BE2C (cell line): ENCODE measurements around the gene DCAF4L1.
A peak's percentile ranks its signal among the peaks of the same experiment; 100 is the strongest.

Experiments used
- DNase-seq: peaks from one replicate; pipeline ENCODE4 v3.0.0-alpha.2; 2020
- H3K27me3 ChIP-seq: fragments of 250-450 bp; sonication (Bioruptor Pico); 2 replicates; pipeline ENCODE4 v1.5.1; 2020; ENCODE audit warnings: mild to moderate bottlenecking
- H3K36me3 ChIP-seq: fragments of 250-450 bp; sonication (Bioruptor Pico); 2 replicates; pipeline ENCODE4 v1.5.1; 2020; ENCODE audit warnings: mild to moderate bottlenecking
- H3K4me1 ChIP-seq: fragments of 250-450 bp; sonication (Bioruptor Pico); 2 replicates; pipeline ENCODE4 v1.5.1; 2020
- H3K4me3 ChIP-seq: 2 replicates; pipeline ENCODE4 v1.5.1; 2011; ENCODE audit warnings: low read depth, low read length
- H3K9me3 ChIP-seq: fragments of 250-450 bp; sonication (Bioruptor Pico); 2 replicates; pipeline ENCODE4 v1.5.1; 2020
- TF ChIP-seq, protein P1 (sequence below): IDR thresholded peaks from 2 replicates; pipeline ENCODE4 v1.5.1; 2012; ENCODE audit warnings: mild to moderate bottlenecking, low read depth, low read length

The DCAF4L1 gene

DNA sequence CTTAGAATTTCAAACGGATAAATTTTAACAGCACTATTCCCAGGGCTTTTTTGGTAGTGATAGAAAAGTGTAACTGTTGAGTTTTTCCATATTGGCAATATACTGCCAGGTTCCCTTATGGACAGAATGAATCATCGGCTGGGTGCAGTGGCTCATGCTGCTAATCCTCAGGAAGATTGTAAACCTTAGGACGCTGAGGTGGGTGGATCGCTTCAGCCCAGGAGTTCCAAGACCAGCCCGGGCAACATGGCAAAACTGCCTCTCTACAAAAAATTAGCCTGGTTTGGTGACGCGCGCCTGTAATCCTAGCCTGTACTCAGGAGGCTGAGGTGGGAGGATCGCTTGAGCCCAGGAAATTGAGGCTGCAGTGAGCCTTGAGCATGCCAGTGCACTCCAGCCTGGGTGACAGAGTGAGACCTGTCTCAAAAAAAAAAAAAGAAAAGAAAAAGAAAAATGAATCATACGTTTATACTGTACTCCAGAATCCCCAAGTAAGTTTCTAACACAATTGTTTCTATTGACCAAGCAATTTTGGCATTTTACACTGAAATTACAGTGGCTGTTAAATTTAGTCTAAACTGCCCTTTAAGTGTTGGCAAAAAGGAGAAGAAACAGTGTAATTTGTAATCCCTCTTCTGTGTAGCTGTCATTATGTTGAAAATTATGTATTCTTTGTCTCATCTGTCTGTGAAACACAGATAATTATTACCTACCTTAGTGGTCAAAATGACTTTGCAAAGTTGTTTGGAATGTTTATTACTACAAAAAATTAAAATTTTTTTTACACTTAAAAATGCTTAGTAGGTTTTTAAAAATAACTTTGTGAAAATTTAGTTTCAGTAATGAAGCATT is 10.6 kb downstream of the DCAF4L1 start:
- Histone ChIP-seq H3K9me3 (no peaks in the 10 kb centered on the region), H3K4me3 (peak overlapping the region; percentile 97), H3K27me3 (no peaks in the 10 kb centered on the region), H3K36me3 (no peaks in the 10 kb centered on the region), H3K4me1 (peaks cover 2% of the 10 kb centered on the region; the same call in 1 of the 2 replicates)
- TF ChIP-seq, protein P1, sequence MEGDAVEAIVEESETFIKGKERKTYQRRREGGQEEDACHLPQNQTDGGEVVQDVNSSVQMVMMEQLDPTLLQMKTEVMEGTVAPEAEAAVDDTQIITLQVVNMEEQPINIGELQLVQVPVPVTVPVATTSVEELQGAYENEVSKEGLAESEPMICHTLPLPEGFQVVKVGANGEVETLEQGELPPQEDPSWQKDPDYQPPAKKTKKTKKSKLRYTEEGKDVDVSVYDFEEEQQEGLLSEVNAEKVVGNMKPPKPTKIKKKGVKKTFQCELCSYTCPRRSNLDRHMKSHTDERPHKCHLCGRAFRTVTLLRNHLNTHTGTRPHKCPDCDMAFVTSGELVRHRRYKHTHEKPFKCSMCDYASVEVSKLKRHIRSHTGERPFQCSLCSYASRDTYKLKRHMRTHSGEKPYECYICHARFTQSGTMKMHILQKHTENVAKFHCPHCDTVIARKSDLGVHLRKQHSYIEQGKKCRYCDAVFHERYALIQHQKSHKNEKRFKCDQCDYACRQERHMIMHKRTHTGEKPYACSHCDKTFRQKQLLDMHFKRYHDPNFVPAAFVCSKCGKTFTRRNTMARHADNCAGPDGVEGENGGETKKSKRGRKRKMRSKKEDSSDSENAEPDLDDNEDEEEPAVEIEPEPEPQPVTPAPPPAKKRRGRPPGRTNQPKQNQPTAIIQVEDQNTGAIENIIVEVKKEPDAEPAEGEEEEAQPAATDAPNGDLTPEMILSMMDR: no peak
- DNase-seq: no peak

DNA sequence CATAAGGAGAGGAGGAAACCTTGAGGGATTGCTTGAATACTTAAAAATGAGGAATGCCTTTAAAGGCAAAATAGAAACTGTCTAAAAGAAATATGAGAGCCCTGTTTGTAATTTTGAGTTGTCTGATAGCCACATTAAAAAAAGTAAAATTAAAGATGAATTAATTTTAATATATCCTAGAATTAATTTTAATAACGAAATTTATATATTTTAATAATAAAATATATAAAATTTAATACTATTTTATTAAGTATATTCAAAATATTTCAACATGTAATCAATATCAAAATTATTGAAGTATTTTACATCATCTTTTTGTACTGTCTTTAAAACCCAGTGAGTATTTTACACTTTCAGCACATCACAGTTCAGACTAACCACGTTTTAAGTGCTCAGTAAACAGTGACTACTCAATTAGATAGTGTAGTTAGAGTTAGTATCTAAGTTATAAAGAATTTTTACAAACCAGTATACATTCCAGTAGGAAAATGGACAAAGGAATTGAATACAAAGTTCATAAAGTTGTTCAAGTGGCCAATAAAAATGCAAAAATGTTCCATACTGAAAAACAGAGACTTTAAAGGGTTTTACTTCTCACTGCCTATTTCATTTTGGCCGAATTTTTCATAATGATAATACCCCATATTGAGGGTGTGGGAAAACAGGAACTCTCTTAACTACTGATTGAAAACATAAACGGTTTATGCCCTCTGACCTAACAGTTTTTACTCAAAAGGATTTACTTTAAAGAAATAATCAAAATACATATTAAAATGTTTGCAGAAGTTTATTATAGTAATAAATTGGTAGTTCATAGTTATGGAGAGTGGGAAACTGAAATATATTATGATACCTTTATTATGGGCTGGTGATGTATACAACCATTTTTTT is 11.7 kb downstream of the DCAF4L1 start:
- H3K27me3 ChIP-seq: no peaks in the 10 kb centered on the region
- no peaks in the 10 kb centered on the region for H3K9me3 ChIP-seq
- TF ChIP-seq, protein P1: no peak
- H3K4me3 ChIP-seq: no peak overlapping the region
- no peak for DNase-seq
- H3K4me1 ChIP-seq: peaks cover 2% of the 10 kb centered on the region; the same call in 1 of the 2 replicates
- no peaks in the 10 kb centered on the region for H3K36me3 ChIP-seq

DNA sequence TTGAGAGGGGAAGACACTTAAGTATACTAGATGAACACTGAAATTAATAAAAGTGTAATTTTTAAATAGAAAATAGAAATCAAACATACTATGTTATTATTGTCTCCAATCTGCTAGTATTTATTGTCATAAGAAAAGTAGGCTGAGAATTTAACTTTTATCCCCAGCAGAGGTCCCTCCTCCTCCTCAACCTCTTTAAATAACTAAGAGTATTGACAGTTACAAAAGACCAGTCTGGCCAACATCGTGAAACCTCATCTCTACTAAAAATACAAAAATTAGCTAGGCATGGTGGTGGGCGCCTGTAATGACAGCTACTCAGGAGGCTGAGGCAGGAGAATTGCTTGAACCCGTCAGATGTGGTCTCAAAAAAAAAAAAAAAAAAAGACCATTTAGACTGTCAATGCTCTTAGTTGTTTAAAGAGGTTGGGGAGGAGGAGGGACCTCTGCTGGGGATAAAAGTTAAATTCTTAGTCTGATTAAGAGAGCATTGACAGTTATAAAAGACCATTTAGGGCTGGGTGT is 13.0 kb downstream of the DCAF4L1 start:
- Histone ChIP-seq H3K36me3 (no peaks in the 10 kb centered on the region), H3K4me1 (peaks cover 2% of the 10 kb centered on the region; the same call in 1 of the 2 replicates), H3K27me3 (no peaks in the 10 kb centered on the region), H3K9me3 (no peaks in the 10 kb centered on the region), H3K4me3 (no peak overlapping the region)
- DNase-seq: no peak
- TF ChIP-seq, protein P1: peak; percentile 21; the same call in 1 of the 2 replicates

DNA sequence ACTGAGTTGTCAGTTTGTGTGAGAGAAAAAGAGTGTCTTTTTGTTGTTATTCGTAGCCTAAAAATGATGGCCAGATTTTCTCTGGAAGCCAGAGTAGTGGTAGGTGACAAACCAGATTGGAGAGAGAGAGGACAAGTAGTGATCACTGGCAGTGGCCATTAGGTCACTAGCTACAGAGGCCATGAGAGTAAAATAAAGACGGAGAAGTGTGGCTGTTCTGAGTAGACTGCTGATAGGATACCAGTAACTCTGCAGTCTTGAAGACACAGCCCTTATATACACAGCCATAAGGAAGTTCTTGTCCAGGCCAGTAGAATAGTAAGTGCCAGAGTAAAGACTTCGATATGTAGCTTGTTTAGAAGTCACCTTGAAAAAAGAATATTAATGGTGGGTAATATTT is 16.5 kb downstream of the DCAF4L1 start:
- Histone ChIP-seq H3K4me3 (no peak overlapping the region), H3K36me3 (peaks cover 6% of the 10 kb centered on the region; the same call in 1 of the 2 replicates), H3K4me1 (no peaks in the 10 kb centered on the region), H3K9me3 (no peaks in the 10 kb centered on the region), H3K27me3 (no peaks in the 10 kb centered on the region)
- no peak for DNase-seq
- TF ChIP-seq, protein P1: no peak

DNA sequence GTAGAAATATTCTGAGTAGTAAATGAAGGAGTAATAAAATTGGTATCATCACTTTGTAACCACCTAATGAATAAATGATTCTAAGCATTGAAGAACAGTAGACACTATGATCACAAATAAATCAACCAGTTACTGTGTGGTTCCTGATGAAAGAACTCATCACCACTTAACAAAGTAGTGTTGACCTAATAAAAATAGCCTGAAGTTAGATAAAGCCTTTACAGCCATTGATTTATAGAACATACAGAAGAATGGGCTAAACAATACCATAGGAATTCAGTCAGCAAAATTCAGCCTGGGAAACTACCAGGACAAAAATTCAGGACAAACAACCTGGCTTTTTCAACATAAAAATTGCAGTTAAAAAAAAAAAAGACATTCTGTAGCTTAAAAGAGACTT is 17.8 kb downstream of the DCAF4L1 start:
- TF ChIP-seq, protein P1: no peak
- Histone ChIP-seq H3K36me3 (peaks cover 9% of the 10 kb centered on the region; the same call in 1 of the 2 replicates), H3K4me1 (no peaks in the 10 kb centered on the region), H3K4me3 (no peak overlapping the region), H3K27me3 (no peaks in the 10 kb centered on the region), H3K9me3 (no peaks in the 10 kb centered on the region)
- DNase-seq: no peak
